Activated naive CD4-positive, alpha-beta T cell treated with anti-CD3 and anti-CD28 coated beads, Interleukin-2, amount 50 U/mL, for 24 hours (primary cell): ENCODE results near the gene ROS1.
A peak's percentile ranks its signal among the peaks of the same experiment; 100 is the strongest.

Source experiments
- H3K27ac Mint-ChIP-seq: one replicate; pipeline ENCODE4 v1.8.0; 2021; ENCODE audit warnings: mild to moderate bottlenecking, mixed read lengths
- H3K27me3 Mint-ChIP-seq: one replicate; pipeline ENCODE4 v1.8.0; 2021; ENCODE audit warnings: mixed read lengths
- H3K36me3 Mint-ChIP-seq: one replicate; pipeline ENCODE4 v1.8.0; 2021; ENCODE audit warnings: mixed read lengths
- H3K4me1 Mint-ChIP-seq: one replicate; pipeline ENCODE4 v1.8.0; 2021; ENCODE audit warnings: mixed read lengths
- H3K4me3 Mint-ChIP-seq: one replicate; pipeline ENCODE4 v1.8.0; 2021; ENCODE audit warnings: mild to moderate bottlenecking, mixed read lengths
- H3K9me3 Mint-ChIP-seq: one replicate; pipeline ENCODE4 v1.8.0; 2021; ENCODE audit warnings: mixed read lengths

The ROS1 gene

DNA sequence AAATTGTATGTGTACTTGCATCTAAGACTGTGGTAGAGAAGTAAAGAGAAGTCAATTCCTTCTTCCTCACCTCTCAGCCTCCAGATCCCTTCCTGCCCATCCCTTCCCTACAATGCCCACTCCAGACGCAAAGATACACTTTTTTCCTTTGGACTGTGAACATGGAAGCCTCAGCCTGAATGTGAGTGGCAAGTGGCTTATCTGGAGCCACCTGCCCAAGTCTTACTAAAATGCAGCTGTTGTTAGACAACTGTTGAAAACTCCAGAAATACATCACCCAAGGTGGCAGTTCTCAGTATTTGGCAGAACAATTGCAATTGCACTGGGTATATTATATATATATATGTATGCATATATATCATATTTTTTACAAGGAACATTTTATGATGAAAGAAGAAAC is 152.9 kb downstream of the ROS1 start:
- peaks cover 63% of the 10 kb centered on the region for H3K27me3 Mint-ChIP-seq
- no peak overlapping the region for H3K27ac Mint-ChIP-seq
- no peak overlapping the region for H3K4me3 Mint-ChIP-seq
- H3K9me3 Mint-ChIP-seq = no peaks in the 10 kb centered on the region
- H3K4me1 Mint-ChIP-seq = no peaks in the 10 kb centered on the region
- H3K36me3 Mint-ChIP-seq = no peaks in the 10 kb centered on the region

DNA sequence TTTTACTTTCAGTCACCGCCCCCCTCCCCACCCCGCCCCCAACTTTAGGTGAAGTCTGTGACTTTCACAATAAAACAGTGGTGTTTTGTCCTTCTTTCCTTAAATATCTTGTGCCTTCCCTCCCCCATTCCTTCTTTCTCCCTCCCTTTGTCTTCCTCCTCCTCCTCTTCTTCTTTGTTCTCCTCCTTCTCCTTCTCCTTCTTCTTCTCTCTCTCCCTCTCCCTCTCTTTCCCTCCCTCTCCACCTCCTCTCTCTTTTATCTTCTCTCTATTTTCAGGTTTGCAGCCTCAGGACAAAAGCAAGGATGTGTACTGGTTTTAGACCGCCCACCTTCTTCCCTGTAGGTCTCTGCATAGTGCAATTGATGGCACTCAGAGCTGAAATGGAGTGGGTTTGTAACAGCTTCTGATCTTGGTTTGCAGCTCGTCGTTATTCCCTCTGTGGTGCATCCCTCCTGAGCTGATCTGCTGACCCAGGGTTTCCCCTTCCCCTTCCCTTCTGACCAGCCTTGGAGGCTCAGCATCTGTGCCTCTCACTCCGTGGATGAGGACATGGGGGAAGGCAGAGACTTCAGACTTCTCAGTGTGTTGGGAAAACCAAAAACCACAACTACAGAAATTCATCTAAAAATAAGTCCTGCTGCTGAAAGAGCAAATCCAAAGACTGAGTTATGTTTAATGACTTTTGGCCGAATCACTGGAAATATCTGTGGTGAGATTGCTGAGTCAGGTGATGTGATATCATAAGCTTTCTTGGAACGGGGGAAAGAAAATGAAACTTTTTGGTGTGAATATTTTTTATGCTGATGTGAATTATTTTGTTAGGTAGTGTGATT is 153.5 kb downstream of the ROS1 start:
- Mint-ChIP-seq H3K9me3 (no peaks in the 10 kb centered on the region), H3K4me3 (no peak overlapping the region), H3K27ac (no peak overlapping the region), H3K4me1 (no peaks in the 10 kb centered on the region), H3K36me3 (no peaks in the 10 kb centered on the region), H3K27me3 (peaks cover 69% of the 10 kb centered on the region)

DNA sequence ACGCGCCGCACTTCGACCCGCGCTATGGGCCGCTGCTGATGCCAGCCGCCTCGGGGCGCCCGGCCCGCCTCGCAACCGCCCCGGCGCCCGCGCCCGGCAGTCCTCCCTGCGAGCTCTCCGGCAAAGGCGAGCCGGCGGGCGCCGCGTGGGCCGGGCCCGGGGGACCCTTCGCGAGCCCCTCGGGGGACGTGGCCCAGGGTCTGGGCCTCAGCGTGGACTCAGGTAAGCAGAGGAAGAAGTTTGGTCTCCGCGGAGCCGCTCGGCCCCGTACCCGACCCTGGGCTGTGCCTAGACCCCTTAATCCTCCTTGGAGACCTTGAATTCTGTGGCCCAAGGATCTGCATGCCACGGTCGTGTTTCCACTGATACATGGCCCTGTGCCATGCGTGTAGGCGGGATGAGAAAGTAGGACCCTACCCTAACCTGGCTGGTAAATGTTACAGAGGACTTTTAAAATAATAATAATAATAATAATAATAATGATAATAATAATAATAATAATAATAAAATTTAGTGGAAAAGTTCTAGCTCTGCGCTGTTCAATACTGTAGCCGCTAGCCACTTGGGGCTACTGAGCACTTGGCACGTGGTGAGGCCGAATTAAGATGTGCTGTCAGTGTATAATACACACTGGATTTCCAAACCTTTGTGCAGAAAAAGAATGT is 154.8 kb downstream of the ROS1 start:
- no peaks in the 10 kb centered on the region for H3K36me3 Mint-ChIP-seq
- no peak overlapping the region for H3K4me3 Mint-ChIP-seq
- peaks cover 5% of the 10 kb centered on the region for H3K4me1 Mint-ChIP-seq
- peaks cover 77% of the 10 kb centered on the region for H3K27me3 Mint-ChIP-seq
- no peaks in the 10 kb centered on the region for H3K9me3 Mint-ChIP-seq
- H3K27ac Mint-ChIP-seq = no peak overlapping the region

DNA sequence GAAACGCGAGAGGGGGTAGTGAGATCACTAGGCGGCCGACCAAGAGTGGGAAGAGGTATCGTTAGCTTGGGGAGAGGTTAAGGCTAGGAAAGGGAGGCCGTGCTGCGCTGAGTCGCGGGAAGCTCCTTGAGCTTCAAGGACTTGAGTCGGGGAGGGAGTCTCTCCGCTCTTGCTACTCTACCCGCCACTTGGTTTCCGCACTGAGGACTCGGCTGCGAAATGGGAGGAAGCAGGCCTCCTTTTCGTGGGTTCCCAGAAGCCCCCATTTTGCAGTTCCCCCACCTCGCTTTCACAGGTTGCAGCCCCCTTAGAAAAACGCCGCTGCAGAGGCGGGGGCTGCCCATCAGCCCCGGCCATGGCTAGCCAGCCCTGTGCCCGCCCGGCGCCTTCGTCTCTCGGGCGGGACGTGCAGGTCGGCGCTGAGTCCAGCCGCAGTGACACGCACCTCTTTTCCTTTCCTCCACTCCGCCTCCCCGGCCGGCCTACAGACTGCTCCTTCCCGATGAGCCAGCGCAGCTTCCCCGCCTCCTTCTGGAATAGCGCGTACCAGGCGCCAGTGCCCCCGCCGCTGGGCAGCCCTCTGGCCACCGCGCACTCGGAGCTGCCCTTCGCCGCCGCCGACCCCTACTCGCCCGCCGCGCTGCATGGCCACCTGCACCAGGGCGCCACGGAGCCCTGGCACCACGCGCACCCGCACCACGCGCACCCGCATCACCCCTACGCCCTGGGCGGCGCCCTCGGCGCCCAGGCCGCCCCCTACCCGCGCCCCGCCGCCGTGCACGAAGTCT is 155.5 kb downstream of the ROS1 start:
- Mint-ChIP-seq H3K4me1 (peaks cover 6% of the 10 kb centered on the region), H3K36me3 (no peaks in the 10 kb centered on the region), H3K4me3 (no peak overlapping the region), H3K27me3 (peaks cover 71% of the 10 kb centered on the region), H3K27ac (no peak overlapping the region), H3K9me3 (no peaks in the 10 kb centered on the region)

DNA sequence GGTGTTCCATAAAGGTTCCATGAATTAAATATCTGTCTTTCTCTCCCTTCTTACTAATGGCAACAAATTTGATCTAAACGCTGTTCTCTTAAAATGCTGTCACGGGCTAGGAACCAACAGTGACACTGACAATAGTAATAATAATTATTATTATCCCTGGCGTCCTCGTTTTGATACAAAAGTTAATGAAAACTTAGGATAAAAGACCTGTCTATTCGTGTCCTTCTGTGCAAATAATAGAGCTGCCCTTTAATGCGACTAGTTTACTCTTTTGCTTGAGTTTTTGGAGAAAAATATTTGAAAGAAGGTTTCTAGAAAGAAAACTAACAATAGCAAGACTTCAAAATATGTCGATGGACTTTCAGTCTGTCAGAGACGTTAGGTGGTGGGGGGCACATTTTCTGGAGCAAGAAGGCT is 156.1 kb downstream of the ROS1 start:
- H3K27me3 Mint-ChIP-seq = peaks cover 70% of the 10 kb centered on the region
- no peak overlapping the region for H3K4me3 Mint-ChIP-seq
- H3K27ac Mint-ChIP-seq = no peak overlapping the region
- H3K9me3 Mint-ChIP-seq = no peaks in the 10 kb centered on the region
- peaks cover 12% of the 10 kb centered on the region for H3K4me1 Mint-ChIP-seq
- H3K36me3 Mint-ChIP-seq = no peaks in the 10 kb centered on the region

DNA sequence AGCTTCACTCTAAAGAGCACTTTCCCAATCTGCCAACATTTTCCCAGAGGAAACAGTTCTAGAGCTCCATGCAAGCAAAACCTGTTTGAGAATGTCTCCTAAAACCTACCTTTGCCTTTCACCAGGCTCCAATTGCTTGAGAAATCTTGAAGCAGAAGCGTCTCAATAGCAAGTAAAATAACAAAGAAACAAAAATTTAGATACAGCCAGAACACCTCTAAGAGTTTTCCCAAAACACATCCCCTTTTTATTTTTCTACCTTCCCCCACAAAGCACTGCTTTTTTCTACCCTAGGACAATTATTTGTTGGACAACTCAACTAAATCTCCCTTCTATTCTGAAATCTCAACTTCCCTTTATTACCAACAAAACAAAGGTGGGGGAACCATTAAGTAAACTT is 156.8 kb downstream of the ROS1 start:
- Mint-ChIP-seq H3K27me3 (peaks cover 68% of the 10 kb centered on the region), H3K4me1 (peaks cover 16% of the 10 kb centered on the region), H3K27ac (no peak overlapping the region), H3K4me3 (no peak overlapping the region), H3K9me3 (no peaks in the 10 kb centered on the region), H3K36me3 (no peaks in the 10 kb centered on the region)

DNA sequence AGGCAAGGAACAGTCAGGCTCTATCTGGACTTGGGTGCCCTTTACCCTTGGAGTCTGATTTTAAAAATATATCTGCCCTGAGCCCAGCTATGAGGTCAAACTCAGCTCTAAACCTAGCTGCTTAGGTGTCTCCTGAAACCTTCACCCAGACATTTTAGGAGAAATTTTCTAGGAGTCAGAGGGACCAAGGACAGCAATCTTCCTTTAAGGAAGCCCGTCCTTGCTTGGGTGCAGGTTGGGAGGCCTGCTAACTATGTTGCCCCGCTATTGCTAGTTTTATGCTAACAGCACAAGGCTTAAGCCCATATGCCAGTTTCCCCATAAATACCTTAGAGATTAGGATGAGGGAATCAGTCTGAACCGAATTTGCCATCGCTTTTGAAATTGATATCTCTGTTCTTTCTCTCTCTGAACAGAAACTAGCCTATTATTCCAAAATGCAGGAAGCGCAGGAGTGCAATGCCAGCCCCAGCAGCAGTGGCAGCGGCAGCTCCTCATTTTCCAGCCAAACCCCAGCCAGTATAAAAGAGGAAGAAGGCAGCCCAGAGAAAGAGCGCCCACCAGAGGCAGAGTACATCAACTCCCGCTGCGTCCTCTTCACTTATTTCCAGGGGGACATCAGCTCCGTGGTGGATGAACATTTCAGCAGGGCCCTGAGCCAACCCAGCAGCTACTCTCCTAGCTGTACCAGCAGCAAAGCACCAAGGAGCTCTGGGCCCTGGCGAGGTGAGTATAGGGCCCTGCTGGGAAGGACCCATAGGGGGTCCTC is 157.8 kb downstream of the ROS1 start:
- Mint-ChIP-seq H3K36me3 (no peaks in the 10 kb centered on the region), H3K27me3 (peaks cover 68% of the 10 kb centered on the region), H3K9me3 (peaks cover under 1% of the 10 kb centered on the region), H3K27ac (no peak overlapping the region), H3K4me3 (no peak overlapping the region), H3K4me1 (peaks cover 16% of the 10 kb centered on the region)

DNA sequence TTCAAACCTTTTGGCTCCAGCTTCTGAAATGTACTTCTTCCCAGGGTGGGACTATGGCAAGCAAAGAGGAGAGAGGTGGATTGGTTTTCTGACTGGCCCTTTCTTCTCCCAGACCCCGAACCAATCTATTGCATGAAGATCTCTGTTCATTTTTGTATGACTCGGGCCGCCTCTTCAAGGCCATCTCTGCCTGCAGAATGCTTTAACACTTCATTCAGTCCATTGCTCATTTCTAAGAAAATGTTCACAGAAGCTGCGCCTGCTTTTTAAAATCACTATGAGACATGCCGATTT is 158.7 kb downstream of the ROS1 start:
- Mint-ChIP-seq H3K27me3 (peaks cover 64% of the 10 kb centered on the region), H3K9me3 (peaks cover 4% of the 10 kb centered on the region), H3K4me3 (no peak overlapping the region), H3K27ac (no peak overlapping the region), H3K36me3 (no peaks in the 10 kb centered on the region), H3K4me1 (peaks cover 16% of the 10 kb centered on the region)

DNA sequence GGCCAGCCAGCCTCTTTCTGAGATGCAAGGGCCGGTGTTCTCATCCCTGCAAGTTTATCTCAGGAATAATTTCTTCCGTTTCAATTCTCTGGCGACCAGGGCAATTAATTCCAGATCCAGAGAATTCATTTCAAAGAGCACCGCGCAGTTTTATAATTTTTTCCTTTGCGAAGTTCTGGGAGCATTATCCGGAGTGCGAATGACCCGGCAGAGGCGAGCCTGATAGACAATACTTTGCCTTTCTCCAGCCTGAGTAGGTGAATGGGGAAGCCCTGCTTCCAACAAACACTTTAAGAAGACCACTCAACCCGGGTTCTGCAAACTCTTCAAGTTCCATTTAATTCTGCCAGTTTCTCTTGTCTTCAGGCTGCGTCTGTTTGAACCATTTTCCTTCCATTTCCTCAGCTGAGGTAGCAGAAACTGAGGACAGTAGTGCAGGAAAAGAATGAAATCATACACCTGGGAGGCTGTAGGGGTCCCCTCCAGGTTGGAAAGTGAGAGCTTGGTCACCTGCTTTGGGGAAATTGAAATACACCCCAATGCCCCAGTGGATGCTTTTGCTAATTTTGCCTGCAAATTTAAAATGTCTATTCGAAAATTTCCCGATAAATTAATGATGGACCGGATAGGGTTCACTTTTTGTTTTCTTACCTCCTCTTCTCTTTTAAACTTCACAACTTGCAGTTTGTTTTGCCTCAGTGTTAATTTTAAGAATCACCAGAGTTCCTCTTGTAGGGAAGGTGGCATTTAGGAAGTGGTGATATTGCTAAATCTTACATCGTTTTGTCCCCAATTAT is 159.3 kb downstream of the ROS1 start:
- peaks cover 4% of the 10 kb centered on the region for H3K9me3 Mint-ChIP-seq
- peaks cover 67% of the 10 kb centered on the region for H3K27me3 Mint-ChIP-seq
- H3K27ac Mint-ChIP-seq = no peak overlapping the region
- no peaks in the 10 kb centered on the region for H3K36me3 Mint-ChIP-seq
- peaks cover 16% of the 10 kb centered on the region for H3K4me1 Mint-ChIP-seq
- no peak overlapping the region for H3K4me3 Mint-ChIP-seq

DNA sequence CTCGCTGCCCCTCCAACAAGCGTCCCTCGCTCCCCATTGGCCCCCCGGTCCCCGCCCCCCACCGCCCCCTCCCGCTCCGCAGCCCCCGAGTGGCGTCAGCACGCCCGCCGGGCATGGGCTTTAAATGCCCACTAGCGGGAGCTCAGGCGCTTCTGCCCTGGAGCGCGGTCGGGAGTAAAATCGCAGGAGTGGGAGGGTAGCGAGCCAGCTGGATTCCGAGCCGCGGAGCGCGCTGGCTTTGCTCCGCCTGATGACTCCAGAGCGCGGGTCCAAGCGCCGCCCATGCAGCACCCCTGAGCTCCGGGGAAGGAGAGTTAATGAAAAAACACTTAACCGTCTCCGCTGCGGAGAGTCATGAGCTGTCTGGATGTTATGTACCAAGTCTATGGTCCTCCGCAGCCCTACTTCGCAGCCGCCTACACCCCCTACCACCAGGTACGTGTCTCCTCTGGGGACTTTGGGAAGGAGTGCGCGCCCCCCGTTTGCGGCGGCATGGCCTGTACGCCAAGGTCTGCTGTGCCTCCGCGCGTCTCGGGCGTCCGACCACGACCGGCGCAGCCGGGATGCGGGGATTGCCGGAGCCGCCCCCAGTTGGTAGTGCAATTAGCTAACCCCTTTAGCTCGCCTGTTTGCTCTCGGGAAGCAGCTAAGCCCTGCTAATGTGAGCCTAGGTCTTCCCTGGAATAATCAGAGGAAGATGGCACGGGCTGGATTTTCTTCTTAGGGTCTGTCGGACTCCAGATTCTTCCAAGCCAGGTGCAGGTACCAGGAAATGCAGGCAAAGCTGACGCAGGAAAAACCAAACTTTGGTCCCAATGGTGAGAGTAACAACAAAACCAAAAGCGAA is 160.1 kb downstream of the ROS1 start, which contains the start of gene VGLL2:
Gene VGLL2 (plus strand): TSS at position 149 of the 847 bp plus-strand sequence. CDS start 206 bp downstream, at position 355.
- Mint-ChIP-seq H3K4me1 (peaks cover 16% of the 10 kb centered on the region), H3K27ac (no peak within 1 kb of the TSS), H3K4me3 (peak within 1 kb of the TSS; percentile 66), H3K27me3 (peaks cover 67% of the 10 kb centered on the region), H3K9me3 (peaks cover 4% of the 10 kb centered on the region), H3K36me3 (no peaks in the 10 kb centered on the region)

DNA sequence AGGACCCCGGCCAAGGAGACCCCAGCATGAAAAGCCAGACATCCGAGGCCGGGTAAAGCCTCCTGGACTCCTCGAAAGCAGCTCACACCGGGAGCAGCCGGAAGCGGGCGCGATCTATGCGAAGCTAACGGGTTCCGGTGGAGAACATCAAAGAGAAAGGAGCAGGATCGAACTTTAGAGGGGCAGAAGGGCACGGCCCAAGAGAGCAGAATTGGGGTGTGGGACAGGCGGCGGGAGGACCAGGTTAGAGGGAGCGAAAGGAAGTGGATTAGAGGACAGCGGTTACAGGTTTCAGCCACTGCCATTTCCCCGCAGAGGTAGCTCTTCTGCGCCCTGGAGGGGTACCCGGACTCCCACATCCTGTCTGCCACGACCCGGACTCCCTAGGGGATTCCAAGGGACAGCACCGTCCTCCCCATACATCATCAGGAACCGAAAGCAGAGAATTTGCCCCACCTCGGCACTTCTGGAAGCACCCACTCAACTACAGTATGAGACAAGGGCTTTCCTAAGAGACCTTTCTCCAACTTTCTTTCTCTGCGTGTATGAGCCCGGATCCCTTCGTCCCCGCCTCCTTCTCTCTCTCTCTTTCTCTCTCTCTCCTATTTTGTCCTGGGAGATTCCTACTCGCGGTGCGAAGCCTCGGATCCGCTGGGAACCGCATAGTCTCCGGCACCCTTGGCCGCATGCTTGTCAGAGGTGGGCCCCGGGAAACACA is 160.9 kb downstream of the ROS1 start:
- peaks cover 4% of the 10 kb centered on the region for H3K9me3 Mint-ChIP-seq
- no peaks in the 10 kb centered on the region for H3K36me3 Mint-ChIP-seq
- peaks cover 65% of the 10 kb centered on the region for H3K27me3 Mint-ChIP-seq
- H3K4me3 Mint-ChIP-seq = peak overlapping the region; percentile 66
- no peak overlapping the region for H3K27ac Mint-ChIP-seq
- H3K4me1 Mint-ChIP-seq = peaks cover 16% of the 10 kb centered on the region

DNA sequence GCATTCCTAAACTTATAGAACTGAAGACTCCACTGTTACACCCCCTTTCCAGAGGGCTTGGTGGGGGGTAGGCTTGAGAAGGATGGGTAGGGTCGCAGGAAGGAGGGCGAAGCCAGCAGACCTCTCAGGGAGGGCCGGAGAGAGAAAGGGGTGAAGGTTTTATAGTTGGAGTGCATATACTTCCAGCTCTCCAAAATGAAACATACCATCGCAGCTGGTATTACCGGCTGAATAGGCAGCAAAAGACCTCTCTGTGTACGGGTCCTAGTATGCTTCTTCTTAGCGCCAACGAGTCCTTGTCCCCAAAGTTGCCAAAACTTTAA is 161.4 kb downstream of the ROS1 start:
- Mint-ChIP-seq H3K36me3 (no peaks in the 10 kb centered on the region), H3K4me3 (peak overlapping the region; percentile 66), H3K9me3 (peaks cover 4% of the 10 kb centered on the region), H3K4me1 (peaks cover 16% of the 10 kb centered on the region), H3K27me3 (peaks cover 62% of the 10 kb centered on the region), H3K27ac (no peak overlapping the region)

DNA sequence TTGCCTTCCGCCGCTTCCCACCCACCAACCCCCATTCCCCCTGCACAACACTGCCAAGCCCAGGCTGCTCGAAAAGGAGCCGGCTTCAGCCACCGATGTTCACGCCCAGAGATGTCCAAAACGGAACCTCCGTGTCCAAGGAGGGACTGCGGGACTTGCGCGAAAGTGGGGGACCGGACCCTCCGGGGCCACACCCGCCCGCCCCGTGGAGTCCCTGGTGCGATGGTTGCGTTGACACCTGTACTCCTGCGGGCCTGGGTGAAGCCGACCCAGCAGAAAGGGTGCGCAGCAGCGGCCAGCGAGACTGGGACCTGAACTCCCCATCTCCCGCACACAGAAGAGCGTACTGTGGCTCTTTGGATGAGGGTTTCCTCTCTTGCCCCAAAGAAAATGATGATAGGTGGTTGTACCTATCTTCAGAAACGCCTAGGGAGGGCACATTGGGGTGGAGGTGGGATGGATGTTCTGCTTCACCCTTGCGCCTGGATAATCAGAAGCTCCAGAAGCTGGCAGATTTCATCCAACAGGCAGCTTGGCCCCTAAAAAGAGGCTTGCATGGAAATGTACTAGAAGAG is 162.3 kb downstream of the ROS1 start:
- H3K4me3 Mint-ChIP-seq = no peak overlapping the region
- H3K4me1 Mint-ChIP-seq = peaks cover 16% of the 10 kb centered on the region
- H3K27me3 Mint-ChIP-seq = peaks cover 54% of the 10 kb centered on the region
- no peak overlapping the region for H3K27ac Mint-ChIP-seq
- peaks cover 4% of the 10 kb centered on the region for H3K9me3 Mint-ChIP-seq
- no peaks in the 10 kb centered on the region for H3K36me3 Mint-ChIP-seq
